Occipital lobe (tissue), 2 donors: ENCODE measurements around the gene HS2ST1. TPM values are rescaled to one million over a fixed set of nuclear protein-coding genes. Genes with fewer than 3 reads are reported as not detected.
A peak's percentile ranks its signal among the peaks of the same experiment; 100 is the strongest.

Experiments used
- DNase-seq: peaks from one replicate; lab custom pipeline; 2025; lab: John Stamatoyannopoulos, UW
- total RNA-seq: library from RNA; depleted of rRNA; stranded (reverse); fragments of >200 nt; gene quantifications from one replicate; pipeline ENCODE4 v1.2.3, GENCODE V29; 2014

The HS2ST1 gene
- total RNA-seq, 1 donor from 2014 or later: 39.1 TPM

DNA sequence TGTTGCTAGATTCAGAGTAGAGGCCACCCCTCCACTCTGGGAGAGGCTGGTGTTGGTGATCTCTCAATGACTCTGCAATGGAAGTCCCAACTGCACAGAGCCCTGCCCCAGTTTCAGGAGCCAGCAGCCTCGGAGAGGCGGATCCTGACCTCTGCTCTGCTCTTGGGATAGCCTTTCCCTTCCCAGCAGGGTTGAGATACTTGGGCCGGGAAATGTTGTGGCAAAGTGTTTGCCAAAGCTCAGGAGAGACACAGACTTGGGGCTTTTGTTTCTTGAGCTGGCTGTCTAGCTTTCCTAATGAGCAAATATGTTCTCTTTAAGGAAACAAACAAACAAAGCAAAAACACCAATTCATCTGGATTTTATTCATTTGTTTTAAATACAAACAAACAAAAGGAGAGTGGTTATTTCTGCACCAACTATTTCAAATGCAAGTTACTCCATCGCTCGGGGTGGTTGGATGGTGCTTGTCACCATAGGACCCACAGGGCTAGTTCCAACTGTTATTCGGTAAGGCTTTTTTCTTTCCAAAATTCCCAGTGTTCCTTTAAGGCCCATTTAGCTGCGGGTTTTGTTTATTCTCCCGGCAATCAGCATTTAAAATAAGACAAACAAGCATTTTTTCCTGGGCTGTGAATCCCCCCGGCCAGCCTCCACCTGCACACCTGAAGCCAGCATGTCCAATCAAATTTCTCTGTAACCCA, 220.3 kb downstream of the HS2ST1 start:
- DNase-seq: peak; percentile 16

DNA sequence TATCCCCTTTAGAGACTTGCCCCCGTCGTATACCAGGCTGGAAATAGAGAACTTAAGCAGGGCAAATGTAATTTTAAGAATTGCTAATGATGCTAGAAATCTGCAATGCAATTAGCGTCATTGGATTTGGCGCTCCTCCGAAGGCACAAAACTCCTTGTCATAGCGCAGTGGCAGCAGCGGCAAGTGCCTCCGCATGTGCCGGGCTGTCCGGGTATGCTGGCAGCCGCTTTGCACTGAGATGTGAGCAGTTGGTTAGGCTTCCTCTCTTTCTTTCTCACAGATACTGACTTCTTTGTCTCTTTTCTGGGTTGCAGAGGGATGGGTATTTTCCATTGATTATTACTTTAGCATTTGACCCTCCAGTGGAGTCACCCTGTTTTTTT, 220.9 kb downstream of the HS2ST1 start:
- DNase-seq: peak; percentile 70

DNA sequence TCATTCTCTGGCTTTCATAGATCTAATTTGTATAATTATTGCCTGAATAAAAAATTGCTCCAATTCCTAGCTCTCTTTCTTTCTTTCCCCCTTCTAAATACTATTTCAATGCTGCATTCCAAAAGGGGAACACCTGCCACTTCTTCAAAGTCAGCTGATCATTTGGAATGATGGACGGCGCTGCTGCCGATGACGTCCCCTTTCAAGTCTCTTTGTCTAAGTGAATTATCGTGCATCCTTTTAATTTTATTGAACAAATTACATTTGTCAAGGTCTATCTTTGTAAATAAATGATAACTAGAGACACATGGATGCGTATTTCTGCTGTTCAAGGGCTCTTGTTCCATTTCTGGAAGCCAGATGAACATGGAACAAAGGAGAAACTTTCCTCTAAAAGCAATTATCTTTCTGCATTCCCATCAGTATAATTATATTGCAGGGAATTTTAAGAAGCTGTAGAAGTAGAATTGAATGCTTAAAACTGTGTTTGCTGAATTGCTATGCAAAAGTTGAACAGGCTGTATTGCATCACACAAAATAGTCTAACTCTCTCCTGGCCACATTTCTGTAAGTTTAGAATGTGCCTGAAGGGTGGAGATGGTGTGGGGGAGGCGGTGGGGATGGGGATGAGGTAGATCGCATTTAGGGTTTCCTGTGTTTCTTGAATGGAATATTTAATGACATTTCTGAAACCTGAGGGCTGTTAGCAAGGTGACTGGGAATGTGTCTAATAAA, 222.3 kb downstream of the HS2ST1 start:
- DNase-seq: no peak

DNA sequence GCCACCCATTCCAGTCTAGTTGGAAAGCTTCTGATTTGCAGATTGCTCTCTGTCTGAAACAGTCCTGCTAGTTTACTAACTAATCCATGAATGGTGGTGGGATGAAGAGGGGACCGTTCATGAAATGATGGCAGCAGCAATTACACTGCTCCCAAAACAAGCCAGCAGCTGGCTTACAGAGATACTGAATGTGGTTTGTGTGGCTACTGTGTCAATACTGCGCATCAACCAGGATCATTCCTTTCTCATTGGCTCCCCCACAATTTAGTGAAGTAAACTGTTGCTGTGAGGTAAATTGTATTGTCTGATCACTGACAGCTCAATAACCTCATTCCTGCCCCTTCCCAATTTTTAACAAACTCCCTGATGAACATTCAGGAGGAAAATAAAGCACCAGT, 222.9 kb downstream of the HS2ST1 start:
- DNase-seq: no peak

DNA sequence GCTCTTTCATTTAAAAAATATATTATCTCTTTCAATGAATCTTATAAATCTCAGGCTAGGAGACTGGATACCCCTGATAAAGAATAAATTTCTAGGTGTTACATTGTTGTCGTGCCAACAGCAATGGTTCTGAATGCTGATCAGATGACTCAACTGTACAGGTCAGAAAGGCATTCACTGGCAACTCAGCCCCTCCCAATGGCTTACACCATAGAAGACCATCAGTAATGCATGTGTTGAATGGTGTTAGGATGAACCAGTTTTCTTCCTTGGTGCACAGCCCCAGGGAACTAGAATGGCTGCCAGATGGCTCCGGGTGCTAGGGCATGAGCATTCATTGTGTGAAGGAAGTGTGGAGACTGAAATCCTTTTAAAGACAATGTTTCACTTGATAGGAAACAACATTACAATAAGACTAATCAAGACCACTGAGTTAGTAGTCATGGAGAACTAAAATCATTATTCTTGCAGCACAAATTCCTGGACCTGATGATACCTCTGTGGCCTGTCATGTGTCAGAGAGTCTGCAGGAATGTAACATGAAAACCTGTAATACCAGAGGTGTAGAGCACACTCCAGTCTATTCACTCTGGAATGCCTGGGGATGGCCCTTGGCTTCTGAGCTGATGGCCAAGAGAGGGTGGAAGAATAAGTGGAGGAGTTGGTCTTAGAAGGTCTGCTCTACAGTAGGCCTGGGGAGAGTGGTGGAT, 226.6 kb downstream of the HS2ST1 start:
- DNase-seq: no peak

DNA sequence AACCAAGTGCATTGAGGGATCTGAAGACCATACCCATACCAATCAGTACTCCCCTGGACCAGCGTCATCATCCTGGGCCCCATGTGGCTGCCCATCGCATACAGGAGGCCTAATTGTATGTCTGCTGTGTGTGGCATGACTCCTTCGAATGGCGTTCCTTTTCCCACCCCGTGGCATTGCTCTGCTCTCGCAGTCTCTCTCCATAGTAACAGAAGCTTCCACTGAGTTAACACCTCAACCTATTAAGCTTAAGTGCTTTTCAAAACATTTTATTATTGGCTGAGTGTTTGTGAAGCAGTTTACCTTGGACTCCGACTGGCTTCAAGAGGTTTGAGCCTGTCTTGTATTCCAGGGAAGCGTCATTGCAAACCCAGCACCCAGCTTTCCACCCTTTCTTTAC, 227.1 kb downstream of the HS2ST1 start:
- no peak for DNase-seq

DNA sequence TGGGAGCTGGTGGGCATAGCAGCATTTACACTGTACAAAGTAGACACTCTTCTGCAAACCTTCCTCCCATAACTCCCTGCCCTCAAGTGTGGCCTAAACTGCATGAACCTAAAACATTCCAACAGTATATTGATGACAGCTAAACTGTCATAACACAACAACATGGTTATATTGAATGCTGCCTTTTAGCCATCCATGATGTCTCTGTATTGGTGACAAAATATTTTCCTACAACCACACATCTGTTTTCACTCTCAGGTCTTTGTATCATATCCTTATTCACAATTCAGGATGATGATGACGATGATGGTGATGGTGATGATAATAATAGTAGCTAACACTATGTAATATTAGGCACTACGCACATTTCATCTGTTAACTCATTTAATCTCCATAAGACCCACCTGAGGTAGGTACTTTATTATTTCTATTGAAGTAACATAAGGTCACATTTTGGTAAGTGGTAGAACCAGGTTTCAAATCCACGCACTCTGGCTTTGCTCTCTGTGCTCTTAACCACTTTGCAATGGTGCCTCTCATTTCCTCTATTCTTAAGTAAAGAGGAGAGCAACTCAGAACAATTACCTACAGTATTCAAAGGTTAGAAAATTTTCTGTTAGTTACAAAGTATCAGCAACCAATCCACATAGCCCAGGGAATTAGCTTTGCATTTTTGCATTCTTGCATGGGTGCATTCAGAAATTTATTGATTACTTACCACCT, 229.1 kb downstream of the HS2ST1 start:
- no peak for DNase-seq

DNA sequence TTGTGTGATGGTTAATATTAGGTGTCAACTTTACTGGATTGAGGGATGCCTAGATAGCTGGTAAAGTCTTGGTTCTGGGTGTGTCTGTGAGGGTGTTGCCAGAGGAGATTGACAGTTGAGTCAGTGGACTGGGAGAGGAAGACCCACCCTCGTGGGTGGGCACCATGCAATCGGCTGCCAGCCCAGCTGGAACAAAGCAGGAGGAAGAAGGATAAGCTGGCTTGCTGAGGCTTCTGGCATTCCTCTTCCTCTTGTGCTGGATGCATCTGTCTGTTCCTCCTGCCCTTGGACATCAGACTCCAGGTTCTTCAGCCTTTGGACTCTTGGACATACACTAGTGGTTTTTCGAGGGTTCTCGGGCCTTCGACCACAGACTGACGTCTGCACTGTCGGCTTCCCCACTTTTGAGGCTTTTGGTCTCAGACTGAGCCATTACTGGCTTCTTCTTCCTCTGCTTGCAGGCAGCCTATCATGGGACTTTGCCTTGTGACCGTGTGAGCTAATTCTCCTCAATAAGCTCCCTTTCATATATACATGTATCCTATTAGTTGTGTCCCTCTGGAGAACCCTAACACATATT, 230.0 kb downstream of the HS2ST1 start:
- no peak for DNase-seq

DNA sequence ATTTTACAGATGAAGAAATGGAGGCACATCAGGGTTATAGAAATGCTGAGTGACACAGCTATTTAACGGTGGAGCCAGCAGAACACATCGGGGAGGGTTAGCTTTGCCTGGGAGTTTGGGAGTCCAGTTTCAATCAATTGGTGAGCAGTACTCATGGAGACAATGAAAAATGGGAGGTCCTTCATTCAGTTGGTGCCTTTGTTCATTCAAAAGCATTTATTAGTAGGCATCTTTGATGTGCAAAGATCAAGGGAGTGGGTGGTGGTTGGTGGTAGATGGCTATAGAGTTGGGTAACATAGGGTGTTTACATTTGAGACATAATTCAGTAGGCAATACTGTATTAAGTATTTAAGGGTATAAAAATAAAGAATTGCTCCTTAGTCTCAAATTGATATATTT, 230.5 kb downstream of the HS2ST1 start:
- DNase-seq: no peak

DNA sequence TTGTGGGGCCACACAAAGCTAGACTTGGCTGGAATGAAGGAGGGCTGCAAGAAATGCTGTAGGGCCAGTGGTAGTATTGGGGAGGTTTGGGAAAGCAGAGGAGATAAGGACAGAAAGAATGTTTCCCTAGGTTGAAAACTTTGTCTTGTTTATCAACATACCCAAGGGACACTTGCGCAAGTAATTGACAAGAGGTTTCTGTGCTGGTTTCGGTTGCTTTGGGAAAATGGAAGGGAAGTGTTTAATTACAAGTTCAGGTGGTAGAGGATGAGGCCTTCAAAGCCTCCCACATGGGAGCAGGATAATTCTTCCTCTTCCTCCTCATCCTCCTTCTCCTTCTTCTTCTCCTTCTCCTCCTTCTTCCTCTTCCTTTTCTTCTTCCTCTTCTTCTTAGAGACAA, 232.1 kb downstream of the HS2ST1 start:
- DNase-seq: no peak

DNA sequence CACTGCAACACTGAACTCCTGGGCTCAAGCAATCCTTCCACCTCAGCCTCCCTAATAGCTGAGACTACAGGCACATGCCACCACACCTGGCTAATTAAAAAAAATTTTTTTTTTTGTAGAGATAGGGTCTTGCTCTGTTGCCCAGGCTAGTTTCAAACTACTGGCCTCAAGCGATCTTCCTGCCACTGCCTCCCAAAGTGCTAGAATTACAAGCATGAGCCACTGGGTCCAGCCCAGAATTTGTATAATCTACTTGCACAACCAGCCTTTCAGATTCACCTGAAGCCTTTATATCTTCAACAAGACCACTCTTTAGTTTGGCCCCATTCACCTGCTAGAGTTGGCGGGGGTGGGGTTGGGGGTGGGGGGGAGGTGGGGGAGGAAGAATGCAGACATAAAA, 232.6 kb downstream of the HS2ST1 start:
- no peak for DNase-seq

DNA sequence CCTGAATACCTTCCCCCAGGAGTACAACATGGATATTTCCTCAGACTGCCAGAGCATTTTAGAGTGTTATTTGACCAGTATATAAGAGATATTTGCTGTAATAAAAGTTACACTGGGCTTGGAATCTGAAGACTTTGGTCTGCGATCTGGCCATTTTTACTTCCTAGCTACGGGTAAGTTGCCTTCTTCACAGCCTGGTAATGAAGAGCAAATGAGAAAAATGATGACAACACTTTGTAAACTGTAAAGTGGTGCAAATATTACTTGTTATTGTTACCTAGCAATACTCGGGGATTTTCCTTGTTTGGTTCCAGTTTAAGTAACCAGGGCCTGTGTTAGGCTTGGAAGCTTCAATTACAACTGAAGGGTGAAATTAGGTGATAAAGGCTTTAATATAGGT, 233.4 kb downstream of the HS2ST1 start:
- no peak for DNase-seq

DNA sequence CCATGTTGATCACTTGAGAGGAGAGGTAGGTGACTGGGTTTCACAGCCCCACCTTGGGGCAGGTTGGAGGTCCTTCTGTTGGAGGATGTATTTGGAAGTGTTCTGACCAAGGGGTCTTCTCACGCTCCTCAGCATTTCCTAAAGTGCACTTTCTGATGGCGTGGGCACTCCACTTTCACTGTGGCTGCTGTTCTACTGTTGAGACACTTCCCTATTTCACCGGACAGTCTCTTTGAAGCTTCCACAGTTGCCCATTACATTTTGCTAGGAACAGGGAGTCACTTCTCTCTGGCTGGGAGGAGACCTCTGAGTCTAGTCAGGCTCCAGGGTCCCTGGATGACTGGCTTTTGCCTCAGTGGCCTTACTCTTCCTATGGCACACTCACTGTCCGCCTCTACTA, 234.2 kb downstream of the HS2ST1 start:
- DNase-seq: no peak

DNA sequence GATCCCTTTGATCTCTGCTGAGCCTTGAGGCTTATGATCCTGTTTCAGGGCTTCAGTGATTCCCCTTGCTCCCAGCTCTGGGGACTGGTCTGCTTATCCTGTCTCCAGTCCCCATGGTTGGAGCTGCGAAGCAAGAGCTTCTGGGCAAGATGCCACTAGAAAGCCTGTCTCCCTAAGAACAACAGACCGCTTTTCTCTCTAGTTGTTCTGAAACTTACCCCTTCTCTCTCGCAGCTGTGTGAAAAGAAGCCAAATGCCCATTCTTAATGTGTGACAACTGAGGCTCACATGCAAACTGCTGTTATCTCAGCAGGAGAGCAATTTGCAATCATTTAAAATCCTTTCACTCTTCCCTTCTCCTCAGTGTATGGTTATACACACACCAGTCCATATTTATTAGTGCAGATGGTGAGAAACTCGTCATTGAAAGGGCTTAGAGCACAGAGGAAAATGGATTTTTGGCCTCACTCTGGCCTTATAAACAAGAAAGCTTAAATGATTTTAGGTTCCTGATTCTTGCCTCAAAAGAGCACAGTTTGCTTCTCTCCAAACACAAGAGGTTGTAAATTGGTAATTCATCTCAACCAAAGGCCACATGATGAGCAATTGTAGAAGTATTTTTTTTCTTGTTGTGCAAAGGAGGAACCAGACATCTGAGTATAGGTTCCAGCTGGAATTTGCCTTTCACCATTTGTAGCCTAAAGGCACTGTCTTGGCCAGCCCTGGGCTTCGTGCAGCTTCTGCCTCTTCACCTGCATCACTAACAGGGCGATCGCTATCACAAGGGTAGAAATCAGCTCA, 235.0 kb downstream of the HS2ST1 start:
- DNase-seq: no peak

DNA sequence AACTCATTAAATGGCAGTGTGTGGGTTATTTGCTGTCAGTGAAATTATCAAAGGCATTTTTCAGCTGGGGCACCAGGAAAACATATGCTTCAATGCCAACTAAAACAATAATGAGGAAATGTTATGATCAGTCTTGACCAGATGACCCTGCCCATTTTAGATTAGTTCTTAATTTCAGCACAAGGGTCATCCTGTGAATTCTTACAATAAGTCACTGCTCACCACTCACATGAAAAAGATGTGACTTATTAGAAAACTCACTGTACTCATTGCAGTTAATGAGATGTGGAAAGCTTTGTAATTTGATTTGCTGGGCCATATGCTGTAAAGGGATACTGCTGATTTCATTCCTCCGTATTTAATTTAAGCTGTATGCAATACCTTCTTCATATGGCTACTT, 235.7 kb downstream of the HS2ST1 start:
- no peak for DNase-seq

DNA sequence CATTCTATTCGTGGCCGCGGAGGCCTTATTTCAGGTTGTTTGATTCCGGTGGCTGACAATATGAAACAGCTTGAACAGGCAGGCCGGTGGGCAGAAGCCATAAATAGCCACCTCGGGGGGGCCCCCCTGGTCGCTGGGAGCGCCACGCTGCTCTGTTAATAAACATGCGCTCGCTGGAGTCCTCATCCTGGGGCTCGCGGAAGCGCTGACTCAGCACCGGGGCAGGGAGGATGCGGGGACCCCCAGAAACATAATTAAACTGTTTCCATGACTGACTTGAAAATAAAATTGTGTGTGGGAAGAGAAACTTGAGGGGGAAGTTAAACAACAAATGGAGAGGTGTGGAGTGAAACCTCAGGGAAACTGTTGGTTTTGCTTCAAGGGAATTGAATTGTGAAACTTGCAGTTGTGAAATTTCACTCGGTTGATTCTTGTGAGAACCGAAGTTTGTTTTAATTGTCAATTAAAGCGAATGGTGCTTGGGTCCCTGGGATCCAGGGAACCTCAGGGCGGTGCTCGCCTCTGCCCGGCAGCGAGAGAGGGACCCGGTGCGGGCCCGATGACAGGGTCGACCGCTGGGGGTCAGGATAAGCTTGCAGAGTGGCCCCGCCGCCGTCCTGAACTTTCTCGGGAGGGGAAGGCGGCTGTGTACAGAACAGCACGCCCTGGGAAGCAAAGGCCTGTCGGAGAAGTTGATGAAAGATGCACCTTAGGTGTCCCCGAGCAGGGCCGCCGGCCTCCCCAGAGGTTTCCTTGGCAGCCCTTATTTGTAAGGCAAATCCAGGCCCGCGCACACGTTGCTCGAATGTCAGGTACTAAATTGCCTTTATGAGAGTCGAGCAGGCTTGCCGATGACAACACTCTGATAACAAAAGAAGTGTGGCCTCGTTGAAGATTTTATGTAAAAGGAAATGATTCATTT, 237.3 kb downstream of the HS2ST1 start:
- DNase-seq: peak; percentile 30

DNA sequence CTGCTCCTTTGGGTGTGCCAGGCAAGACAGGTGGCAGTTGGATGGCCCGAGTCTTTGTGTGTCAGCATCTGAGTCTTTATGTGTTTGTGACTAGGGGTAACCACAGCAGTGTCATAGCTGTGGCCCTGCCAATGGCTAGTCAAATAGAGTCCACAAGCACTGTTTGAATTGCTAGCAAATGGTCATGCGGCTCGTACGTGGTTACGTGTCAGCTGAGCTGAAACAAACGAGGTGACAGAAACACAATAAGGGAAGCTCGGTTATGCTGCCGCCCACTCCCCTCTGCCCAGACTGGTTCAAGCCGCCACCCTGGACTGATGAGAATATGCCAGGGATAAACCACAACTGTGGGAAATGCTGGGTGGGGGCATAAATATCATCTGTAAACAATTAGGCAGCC, 239.9 kb downstream of the HS2ST1 start:
- DNase-seq: no peak

DNA sequence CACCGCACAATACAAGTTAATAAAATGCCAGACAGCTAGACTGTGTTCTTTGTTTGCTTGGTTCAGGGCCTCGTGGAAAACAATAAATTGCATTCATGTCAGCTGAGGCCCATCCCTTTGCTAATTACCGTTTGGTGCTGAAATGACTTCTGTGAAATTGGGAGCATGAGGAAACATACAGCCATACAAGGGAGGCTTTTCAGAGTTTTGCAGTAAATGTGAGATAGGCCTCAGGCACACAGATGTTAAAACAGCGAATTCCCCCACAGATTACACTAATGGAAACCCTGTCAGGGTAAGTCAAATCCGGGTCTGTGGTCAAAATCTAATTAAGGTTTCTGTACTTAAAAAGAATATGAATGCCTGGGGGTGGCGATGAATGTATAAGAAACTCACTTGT, 240.7 kb downstream of the HS2ST1 start:
- DNase-seq: no peak

DNA sequence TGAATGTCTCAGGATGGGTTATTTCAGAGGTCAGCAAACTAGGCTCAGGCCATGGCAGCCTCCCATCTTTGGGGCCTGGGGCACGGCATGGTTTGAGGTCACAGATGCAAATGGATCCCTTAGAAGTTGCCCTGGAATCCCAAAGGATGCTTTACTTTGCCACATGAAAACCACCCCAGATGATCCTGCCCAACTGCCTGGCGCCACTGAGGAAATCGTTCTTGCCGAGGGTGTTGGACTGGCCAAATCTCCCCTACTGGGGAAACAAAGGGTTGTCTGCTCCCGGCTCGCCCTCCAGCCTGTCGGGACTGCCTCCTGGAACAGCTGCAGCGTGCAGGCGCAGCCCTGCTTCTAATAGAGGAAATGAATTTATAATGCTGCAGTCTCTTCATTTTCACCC, 241.2 kb downstream of the HS2ST1 start:
- DNase-seq: no peak

DNA sequence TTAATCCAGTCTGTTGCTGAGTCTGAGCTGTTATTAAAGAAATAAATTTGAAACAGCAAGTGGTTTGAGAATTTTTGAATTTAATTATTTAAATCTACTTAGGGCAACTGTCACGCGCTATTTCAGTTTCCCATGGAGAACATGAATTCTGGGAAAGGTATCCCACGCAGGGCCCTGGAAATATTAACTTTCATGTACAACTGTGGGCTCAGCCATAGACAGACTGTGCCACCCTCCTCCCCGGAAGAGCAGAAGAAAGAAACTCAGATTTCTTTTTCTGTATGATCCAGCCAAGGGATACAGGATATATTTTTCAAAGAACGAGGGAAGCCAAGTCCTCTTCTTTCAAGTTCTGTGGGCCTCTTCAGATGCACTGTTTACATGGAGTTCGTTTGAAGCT, 241.7 kb downstream of the HS2ST1 start:
- no peak for DNase-seq
